Gastrocnemius medialis (tissue), 4 donors: ENCODE results near the gene SCD5. TPM values are rescaled to one million over a fixed set of nuclear protein-coding genes. Genes with fewer than 3 reads are reported as not detected.

Experiments
- ATAC-seq, 2 donors: fragments of 150-250 bp; one replicate each; pipeline ENCODE4 v1.9.1; 2016
- DNase-seq, 2 donors: peaks; one replicate each; pipeline ENCODE4 v3.0.0-alpha.2; 2019
- H3K27ac ChIP-seq, 4 donors: fragments of 200-600 bp; sonication (generic); 1 replicate in 1 of 4; 2 replicates in 3 of 4; pipeline ENCODE4 v1.5.1; 2016 to 2018; ENCODE audit warnings: mild to moderate bottlenecking in 2 of 4, moderate library complexity in 1 of 4
- H3K27me3 ChIP-seq, 3 donors: fragments of 200-600 bp; sonication (generic) in 2 of 3; 1 replicate in 1 of 3; 2 replicates in 2 of 3; pipeline versions ENCODE4 v1.5.1 to v1.6.0; 2016 to 2019; ENCODE audit warnings: mild to moderate bottlenecking in 1 of 3, moderate library complexity in 1 of 3
- H3K36me3 ChIP-seq, 2 donors: fragments of 200-600 bp; sonication (generic) in 1 of 2; one replicate each; pipeline ENCODE4 v1.5.1; 2017 to 2018
- H3K4me1 ChIP-seq, 2 donors: fragments of 200-600 bp; sonication (generic) in 1 of 2; one replicate each; pipeline ENCODE4 v1.5.1; 2016 to 2017; ENCODE audit warnings: mild to moderate bottlenecking in 2 of 2
- H3K4me3 ChIP-seq, 4 donors: fragments of 200-600 bp; sonication (generic) in 3 of 4; 1 replicate in 1 of 4; 2 replicates in 3 of 4; pipeline ENCODE4 v1.5.1; 2016 to 2019; ENCODE audit warnings: mild to moderate bottlenecking in 2 of 4
- H3K9me3 ChIP-seq, 3 donors: fragments of 200-600 bp; sonication (generic) in 2 of 3; 1 replicate in 1 of 3; 2 replicates in 2 of 3; pipeline ENCODE4 v1.5.1; 2016 to 2019
- POLR2A ChIP-seq, 2 donors: fragments of 450-650 bp; IDR thresholded peaks; one replicate each; pipeline ENCODE4 v1.6.1; 2017; ENCODE audit warnings: antibody characterized with exemption in 2 of 2, mild to moderate bottlenecking in 2 of 2, moderate library complexity in 2 of 2
- in situ Hi-C, 4 donors: fragments of 200-750 bp; cut with MboI; loops; one replicate each; pipeline versions ENCODE4 v1.15.0 to v1.8.0; 2017; ENCODE audit warnings: low sequenced_read_pairs in 4 of 4
- intact Hi-C: fragments of 100-400 bp; cut with DNase I; formaldehyde crosslinking; loops from one replicate; pipeline ENCODE4 v1.15.1; 2023; ENCODE audit warnings: low total_unique reads
- total RNA-seq, 4 donors: library from RNA; depleted of rRNA; stranded (reverse); fragments of >200 nt; gene quantifications; one replicate each; pipeline versions ENCODE4 v1.1.0 to v1.2.3, GENCODE V29; 2016
- TF ChIP-seq, protein P1 (sequence below), 5 experiments: fragments of 450-650 bp in 3 of 5; fragments of 200-600 bp in 2 of 5; sonication (generic) in 2 of 5; IDR thresholded peaks in 4 of 5; conservative IDR thresholded peaks in 1 of 5; 1 replicate in 4 of 5; 2 replicates in 1 of 5; pipeline ENCODE4 v1.5.1; 2016 to 2019; ENCODE audit warnings: antibody characterized with exemption in 5 of 5, mild to moderate bottlenecking in 3 of 5, moderate library complexity in 3 of 5

Gene SCD5
- total RNA-seq, 4 donors from 2014 or later: 0.68 to 2.4 (median 1.4) TPM

DNA sequence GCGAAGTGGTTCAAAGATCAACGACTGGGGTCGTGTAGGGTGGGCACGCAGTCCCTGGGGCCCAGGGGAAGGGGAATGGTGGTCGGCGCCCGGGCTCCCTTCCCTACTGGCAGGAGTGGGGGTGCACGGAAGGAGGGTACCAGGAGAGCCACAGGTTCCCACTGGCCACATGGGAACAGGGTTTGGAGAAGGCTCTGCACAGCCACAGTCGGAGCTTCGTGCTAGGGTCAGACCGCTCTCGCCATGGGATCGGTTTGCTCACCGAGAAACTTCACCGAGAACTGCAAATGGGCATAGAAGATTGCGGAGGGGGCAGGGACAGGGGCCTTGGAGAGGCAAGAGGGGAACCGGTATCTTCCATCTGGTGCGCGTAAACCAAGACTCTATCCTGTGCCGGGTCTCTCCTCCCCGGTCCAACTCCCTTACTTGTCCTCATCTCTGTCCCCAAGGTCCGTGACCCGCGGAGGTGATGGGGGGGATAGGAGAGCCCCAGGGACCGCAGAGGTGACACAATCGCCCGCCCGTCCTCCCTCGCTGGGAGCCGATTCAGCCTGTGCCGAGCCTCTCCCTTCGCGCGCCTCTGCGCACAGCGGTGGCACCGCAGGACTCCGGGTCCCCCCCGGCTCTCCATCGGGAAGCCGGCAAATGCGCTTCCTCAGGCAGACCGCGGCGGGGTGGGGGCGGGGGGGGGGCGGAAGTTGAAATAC is 1.0 kb downstream of the SCD5 start:
- H3K4me3 ChIP-seq: peak overlapping the region; percentile 66 to 88 (median 68)
- no peak overlapping the region for H3K27ac ChIP-seq
- no peaks in the 10 kb centered on the region for H3K36me3 ChIP-seq
- no peaks in the 10 kb centered on the region for H3K9me3 ChIP-seq
- in situ Hi-C loops (no loop called here), intact Hi-C loops (no loop called here)
- TF ChIP-seq, protein P1, sequence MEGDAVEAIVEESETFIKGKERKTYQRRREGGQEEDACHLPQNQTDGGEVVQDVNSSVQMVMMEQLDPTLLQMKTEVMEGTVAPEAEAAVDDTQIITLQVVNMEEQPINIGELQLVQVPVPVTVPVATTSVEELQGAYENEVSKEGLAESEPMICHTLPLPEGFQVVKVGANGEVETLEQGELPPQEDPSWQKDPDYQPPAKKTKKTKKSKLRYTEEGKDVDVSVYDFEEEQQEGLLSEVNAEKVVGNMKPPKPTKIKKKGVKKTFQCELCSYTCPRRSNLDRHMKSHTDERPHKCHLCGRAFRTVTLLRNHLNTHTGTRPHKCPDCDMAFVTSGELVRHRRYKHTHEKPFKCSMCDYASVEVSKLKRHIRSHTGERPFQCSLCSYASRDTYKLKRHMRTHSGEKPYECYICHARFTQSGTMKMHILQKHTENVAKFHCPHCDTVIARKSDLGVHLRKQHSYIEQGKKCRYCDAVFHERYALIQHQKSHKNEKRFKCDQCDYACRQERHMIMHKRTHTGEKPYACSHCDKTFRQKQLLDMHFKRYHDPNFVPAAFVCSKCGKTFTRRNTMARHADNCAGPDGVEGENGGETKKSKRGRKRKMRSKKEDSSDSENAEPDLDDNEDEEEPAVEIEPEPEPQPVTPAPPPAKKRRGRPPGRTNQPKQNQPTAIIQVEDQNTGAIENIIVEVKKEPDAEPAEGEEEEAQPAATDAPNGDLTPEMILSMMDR (IDR thresholded peaks at IDR 0.05 in 4 of 5, conservative IDR thresholded peaks at IDR 0.05 in 1 of 5): no peak
- no peak for TF ChIP-seq POLR2A (IDR thresholded peaks at IDR 0.05)
- peaks cover 7 to 13% (median 12%) of the 10 kb centered on the region in 3 donors for H3K27me3 ChIP-seq
- H3K4me1 ChIP-seq: peaks cover 0 to 17% of the 10 kb centered on the region in 2 donors
- no peak for DNase-seq
- ATAC-seq: no peak

DNA sequence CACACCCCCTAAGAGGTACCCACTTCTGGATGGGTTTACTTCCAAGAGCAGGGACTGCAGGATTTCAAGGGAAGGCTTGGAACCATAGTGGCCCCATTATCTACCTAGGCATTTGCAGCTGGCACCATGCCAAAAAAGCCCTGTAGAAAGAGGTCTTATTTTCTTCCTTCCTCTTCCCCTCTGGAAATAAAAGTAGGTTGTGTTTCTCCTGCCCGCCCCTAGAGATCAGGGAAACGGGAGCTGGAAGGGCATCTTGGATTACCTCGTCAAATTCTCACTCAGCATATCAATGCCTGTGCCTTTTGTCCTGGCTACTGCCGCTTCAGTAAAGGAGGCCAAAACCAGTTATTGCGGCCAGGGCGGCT is 1.6 kb downstream of the SCD5 start:
- TF ChIP-seq POLR2A (IDR thresholded peaks at IDR 0.05): no peak
- TF ChIP-seq, protein P1 (IDR thresholded peaks at IDR 0.05 in 4 of 5, conservative IDR thresholded peaks at IDR 0.05 in 1 of 5): no peak
- intact Hi-C loops: no loop called here
- H3K27me3 ChIP-seq: peaks cover 7 to 13% (median 12%) of the 10 kb centered on the region in 3 donors
- peaks cover 0 to 17% of the 10 kb centered on the region in 2 donors for H3K4me1 ChIP-seq
- in situ Hi-C loops: no loop called here
- H3K27ac ChIP-seq: no peak overlapping the region
- H3K36me3 ChIP-seq: no peaks in the 10 kb centered on the region
- ATAC-seq: no peak
- DNase-seq: no peak
- peak overlapping the region in 2 of 4 donors; percentile 68 to 88 for H3K4me3 ChIP-seq
- H3K9me3 ChIP-seq: no peaks in the 10 kb centered on the region

DNA sequence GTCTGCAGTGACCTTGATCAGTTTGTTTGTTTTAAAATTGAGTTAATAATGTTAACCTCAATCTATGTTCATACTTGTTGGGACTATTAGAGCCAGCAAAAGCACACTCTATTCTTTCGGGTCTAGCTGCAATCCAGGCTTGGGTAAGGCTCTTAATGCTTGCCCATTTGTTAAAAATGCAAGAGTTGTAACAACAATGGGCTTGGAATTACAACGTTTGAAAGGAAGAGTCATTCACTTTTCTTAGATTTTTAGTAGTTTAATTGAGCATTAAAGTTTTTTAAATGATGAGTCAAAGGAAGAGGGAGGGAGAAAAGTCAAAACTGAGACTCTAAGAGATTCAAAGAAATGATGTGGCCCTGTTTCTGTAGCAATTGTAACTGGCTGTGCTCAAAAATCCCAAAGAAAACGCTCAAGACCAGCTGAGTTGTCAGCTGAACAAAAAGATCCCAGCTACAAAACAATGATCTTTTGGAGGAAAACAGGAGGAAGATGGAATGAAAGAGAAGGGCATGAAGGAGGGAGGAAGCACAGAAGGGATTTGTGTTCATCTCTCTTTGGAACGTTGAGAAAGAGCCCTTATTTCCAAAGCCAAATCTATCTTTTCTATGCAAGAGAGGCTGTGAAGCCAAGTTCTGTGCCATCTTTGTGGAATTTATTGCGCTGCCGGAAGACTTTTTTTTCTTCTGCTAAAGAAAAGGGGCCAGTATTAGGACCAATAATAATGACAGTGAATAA is 5.5 kb downstream of the SCD5 start:
- H3K27me3 ChIP-seq: peaks cover 3 to 9% (median 4%) of the 10 kb centered on the region in 3 donors
- peaks cover 0 to 4% of the 10 kb centered on the region in 2 donors for H3K4me1 ChIP-seq
- H3K9me3 ChIP-seq: no peaks in the 10 kb centered on the region
- no peaks in the 10 kb centered on the region for H3K36me3 ChIP-seq
- no peak for ATAC-seq
- no peak for DNase-seq
- intact Hi-C loops (no loop called here), in situ Hi-C loops (no loop called here)
- no peak overlapping the region for H3K27ac ChIP-seq
- H3K4me3 ChIP-seq: no peak overlapping the region
- no peak for TF ChIP-seq POLR2A (IDR thresholded peaks at IDR 0.05)
- TF ChIP-seq, protein P1 (IDR thresholded peaks at IDR 0.05 in 4 of 5, conservative IDR thresholded peaks at IDR 0.05 in 1 of 5): no peak

DNA sequence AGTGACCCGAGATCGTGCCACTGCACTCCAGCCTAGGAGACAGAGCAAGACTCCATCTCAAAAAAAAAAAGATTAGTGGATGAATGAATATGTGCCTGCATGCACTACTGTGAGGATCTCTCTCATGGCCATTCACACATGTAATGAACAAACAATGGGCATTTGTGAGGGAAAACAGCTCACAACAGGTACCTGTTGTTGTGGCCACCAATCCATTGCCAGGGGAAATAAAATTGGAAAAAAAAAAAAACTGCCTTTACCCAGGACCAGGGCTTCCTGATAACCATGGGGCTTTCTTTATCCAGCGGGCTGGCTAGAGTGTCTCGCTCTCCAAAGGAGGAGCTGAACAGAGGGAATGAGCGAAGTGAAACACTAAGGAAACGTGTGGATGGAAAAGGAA is 7.4 kb downstream of the SCD5 start:
- in situ Hi-C loops (no loop called here), intact Hi-C loops (no loop called here)
- no peaks in the 10 kb centered on the region for H3K36me3 ChIP-seq
- DNase-seq (no peak), ATAC-seq (no peak)
- H3K27me3 ChIP-seq: peaks cover 0 to 1% (median under 1%) of the 10 kb centered on the region in 3 donors
- TF ChIP-seq POLR2A (IDR thresholded peaks at IDR 0.05): no peak
- TF ChIP-seq, protein P1 (IDR thresholded peaks at IDR 0.05 in 4 of 5, conservative IDR thresholded peaks at IDR 0.05 in 1 of 5): no peak
- no peak overlapping the region for H3K27ac ChIP-seq
- no peaks in the 10 kb centered on the region for H3K9me3 ChIP-seq
- H3K4me1 ChIP-seq: no peaks in the 10 kb centered on the region
- no peak overlapping the region for H3K4me3 ChIP-seq
